KMS-11 (cell line): ENCODE measurements around the gene FOXQ1.

Source experiments
- H2AFZ ChIP-seq: fragments of 200-600 bp; sonication (generic); 2 replicates; pipeline ENCODE4 v1.6.1; 2016; ENCODE audit warnings: antibody characterized with exemption, mixed run types, low read depth
- H3K27ac ChIP-seq: fragments of 200-600 bp; sonication (generic); 2 replicates; pipeline ENCODE4 v1.6.1; 2016; ENCODE audit warnings: mild to moderate bottlenecking, mixed run types
- H3K27me3 ChIP-seq: fragments of 200-600 bp; sonication (generic); 2 replicates; pipeline ENCODE4 v1.6.1; 2017; ENCODE audit warnings: mild to moderate bottlenecking, low read depth, mixed run types, moderate library complexity; ENCODE audit not compliant: insufficient read depth
- H3K36me3 ChIP-seq: fragments of 200-600 bp; sonication (generic); 2 replicates; pipeline ENCODE4 v1.6.1; 2017; ENCODE audit warnings: mild to moderate bottlenecking, mixed run types; ENCODE audit not compliant: insufficient read depth
- H3K4me1 ChIP-seq: fragments of 200-600 bp; sonication (generic); 2 replicates; pipeline ENCODE4 v1.6.1; 2016; ENCODE audit warnings: mild to moderate bottlenecking, low read depth, mixed run types; ENCODE audit not compliant: poor library complexity, severe bottlenecking
- H3K4me2 ChIP-seq: fragments of 200-600 bp; sonication (generic); 2 replicates; pipeline ENCODE4 v1.7.0; 2016; ENCODE audit warnings: mild to moderate bottlenecking, mixed run types
- H3K4me3 ChIP-seq: fragments of 200-600 bp; sonication (generic); IDR thresholded peaks from 2 replicates; pipeline ENCODE4 v1.6.1; 2017; ENCODE audit warnings: low read depth, low read length, mixed read lengths; ENCODE audit not compliant: insufficient read depth
- H3K79me2 ChIP-seq: fragments of 200-600 bp; sonication (generic); 2 replicates; pipeline ENCODE4 v1.6.1; 2016; ENCODE audit warnings: low read depth, mixed run types; ENCODE audit not compliant: insufficient read depth
- H3K9ac ChIP-seq: fragments of 200-600 bp; sonication (generic); 2 replicates; pipeline ENCODE4 v1.6.1; 2016; ENCODE audit warnings: mild to moderate bottlenecking, mixed run types
- H4K20me1 ChIP-seq: fragments of 200-600 bp; sonication (generic); 2 replicates; pipeline ENCODE4 v1.6.1; 2016; ENCODE audit warnings: mild to moderate bottlenecking, mixed run types; ENCODE audit not compliant: insufficient read depth
- CTCF ChIP-seq: fragments of 200-600 bp; sonication (generic); conservative IDR thresholded peaks from 2 replicates; pipeline ENCODE4 v1.6.1; 2017; ENCODE audit warnings: low read depth, mild to moderate bottlenecking, antibody characterized with exemption, low read length, moderate library complexity, mixed read lengths

Gene FOXQ1

GRCh38 chr6:1295420-1295819 is 16.5 kb upstream of the FOXQ1 start:
- Histone ChIP-seq H3K27ac (no peak overlapping the region), H3K4me1 (no peaks in the 10 kb centered on the region), H2AFZ (no peak overlapping the region), H3K4me2 (no peak overlapping the region), H3K36me3 (no peaks in the 10 kb centered on the region), H3K79me2 (no peaks in the 10 kb centered on the region), H3K9ac (no peak overlapping the region), H3K4me3 (no peak overlapping the region), H4K20me1 (no peaks in the 10 kb centered on the region), H3K27me3 (no peaks in the 10 kb centered on the region)
- no peak for TF ChIP-seq CTCF

GRCh38 chr6:1296079-1296478 is 15.8 kb upstream of the FOXQ1 start:
- Histone ChIP-seq H3K9ac (no peak overlapping the region), H3K36me3 (no peaks in the 10 kb centered on the region), H4K20me1 (no peaks in the 10 kb centered on the region), H2AFZ (no peak overlapping the region), H3K27ac (no peak overlapping the region), H3K4me1 (no peaks in the 10 kb centered on the region), H3K4me3 (no peak overlapping the region), H3K27me3 (no peaks in the 10 kb centered on the region), H3K79me2 (no peaks in the 10 kb centered on the region), H3K4me2 (no peak overlapping the region)
- TF ChIP-seq CTCF = no peak

GRCh38 chr6:1296542-1296941 is 15.4 kb upstream of the FOXQ1 start:
- Histone ChIP-seq H3K4me2 (no peak overlapping the region), H3K4me3 (no peak overlapping the region), H3K4me1 (no peaks in the 10 kb centered on the region), H3K9ac (no peak overlapping the region), H3K36me3 (no peaks in the 10 kb centered on the region), H2AFZ (no peak overlapping the region), H3K27ac (no peak overlapping the region), H3K27me3 (no peaks in the 10 kb centered on the region), H3K79me2 (no peaks in the 10 kb centered on the region), H4K20me1 (no peaks in the 10 kb centered on the region)
- no peak for TF ChIP-seq CTCF

GRCh38 chr6:1297746-1298145 is 14.2 kb upstream of the FOXQ1 start:
- no peaks in the 10 kb centered on the region for H3K27me3 ChIP-seq
- no peaks in the 10 kb centered on the region for H4K20me1 ChIP-seq
- H3K9ac ChIP-seq = no peak overlapping the region
- H3K4me2 ChIP-seq = no peak overlapping the region
- no peak for TF ChIP-seq CTCF
- H2AFZ ChIP-seq = no peak overlapping the region
- no peaks in the 10 kb centered on the region for H3K36me3 ChIP-seq
- H3K79me2 ChIP-seq = no peaks in the 10 kb centered on the region
- no peak overlapping the region for H3K4me3 ChIP-seq
- H3K4me1 ChIP-seq = no peaks in the 10 kb centered on the region
- no peak overlapping the region for H3K27ac ChIP-seq

- H3K4me3 ChIP-seq = no peak overlapping the region
- no peaks in the 10 kb centered on the region for H3K36me3 ChIP-seq
- no peak overlapping the region for H3K27ac ChIP-seq
- H2AFZ ChIP-seq = no peak overlapping the region
- no peaks in the 10 kb centered on the region for H3K79me2 ChIP-seq
- TF ChIP-seq CTCF = no peak
- H3K27me3 ChIP-seq = no peaks in the 10 kb centered on the region
- no peak overlapping the region for H3K9ac ChIP-seq
- H4K20me1 ChIP-seq = no peaks in the 10 kb centered on the region
- no peaks in the 10 kb centered on the region for H3K4me1 ChIP-seq
- no peak overlapping the region for H3K4me2 ChIP-seq
Measured at GRCh38 chr6:1298768-1299167, 13.1 kb upstream of the FOXQ1 start.
